ES-I3 (cell line): Measurements from ENCODE around the gene TTC34.

Experiments
- H3K36me3 ChIP-seq: 2 replicates; pipeline ENCODE4 v1.6.1; 2013; ENCODE audit warnings: mild to moderate bottlenecking, low read length, control low read depth, moderate library complexity; ENCODE audit not compliant: insufficient read depth
- H3K4me1 ChIP-seq: 2 replicates; pipeline ENCODE4 v1.6.1; 2013; ENCODE audit warnings: mild to moderate bottlenecking, control low read depth, low read length; ENCODE audit not compliant: insufficient read depth
- H3K9ac ChIP-seq: 2 replicates; pipeline ENCODE4 v1.6.1; 2013; ENCODE audit warnings: low read depth, mild to moderate bottlenecking, low read length, moderate library complexity
- H3K9me3 ChIP-seq: 2 replicates; pipeline ENCODE4 v1.6.1; 2013; ENCODE audit warnings: mild to moderate bottlenecking, low read length, moderate library complexity; ENCODE audit not compliant: control insufficient read depth, insufficient read depth

TTC34 gene

DNA sequence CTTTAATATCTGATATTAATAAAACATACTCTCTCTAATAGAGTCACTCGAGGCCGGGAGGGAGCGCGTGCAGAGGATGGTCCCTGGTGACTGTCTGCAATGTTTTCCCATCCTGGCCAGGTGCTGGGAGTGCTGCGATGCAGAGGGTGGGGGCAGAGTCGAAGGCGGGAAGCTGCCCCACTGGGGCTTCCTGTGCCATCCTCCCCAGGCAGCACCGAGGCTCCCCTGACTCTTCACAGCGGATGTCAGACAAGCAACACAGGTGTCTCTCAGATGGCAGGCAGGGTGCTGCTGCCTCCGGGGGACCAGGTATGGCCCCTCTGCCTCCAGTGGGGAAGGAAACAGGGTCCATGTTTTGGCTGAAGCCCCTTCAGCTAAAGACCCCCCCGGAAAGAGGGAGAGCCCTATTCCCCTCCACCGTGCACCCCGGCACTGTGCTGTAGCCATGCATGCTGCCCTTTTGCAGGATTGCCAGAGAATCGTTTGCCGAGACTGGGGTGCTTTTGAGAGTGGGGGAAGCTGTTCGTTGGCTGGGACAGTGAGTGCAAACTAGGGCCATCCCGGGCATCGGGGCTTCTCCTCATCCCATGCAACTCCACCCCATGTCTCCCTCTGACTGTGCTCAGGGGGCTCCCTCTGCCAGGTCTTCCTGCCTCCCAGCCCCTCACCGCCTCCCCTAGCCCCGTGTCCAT, 32.1 kb upstream of the TTC34 start:
- Histone ChIP-seq H3K9ac (no peak overlapping the region), H3K4me1 (no peaks in the 10 kb centered on the region), H3K36me3 (no peaks in the 10 kb centered on the region), H3K9me3 (no peaks in the 10 kb centered on the region)

DNA sequence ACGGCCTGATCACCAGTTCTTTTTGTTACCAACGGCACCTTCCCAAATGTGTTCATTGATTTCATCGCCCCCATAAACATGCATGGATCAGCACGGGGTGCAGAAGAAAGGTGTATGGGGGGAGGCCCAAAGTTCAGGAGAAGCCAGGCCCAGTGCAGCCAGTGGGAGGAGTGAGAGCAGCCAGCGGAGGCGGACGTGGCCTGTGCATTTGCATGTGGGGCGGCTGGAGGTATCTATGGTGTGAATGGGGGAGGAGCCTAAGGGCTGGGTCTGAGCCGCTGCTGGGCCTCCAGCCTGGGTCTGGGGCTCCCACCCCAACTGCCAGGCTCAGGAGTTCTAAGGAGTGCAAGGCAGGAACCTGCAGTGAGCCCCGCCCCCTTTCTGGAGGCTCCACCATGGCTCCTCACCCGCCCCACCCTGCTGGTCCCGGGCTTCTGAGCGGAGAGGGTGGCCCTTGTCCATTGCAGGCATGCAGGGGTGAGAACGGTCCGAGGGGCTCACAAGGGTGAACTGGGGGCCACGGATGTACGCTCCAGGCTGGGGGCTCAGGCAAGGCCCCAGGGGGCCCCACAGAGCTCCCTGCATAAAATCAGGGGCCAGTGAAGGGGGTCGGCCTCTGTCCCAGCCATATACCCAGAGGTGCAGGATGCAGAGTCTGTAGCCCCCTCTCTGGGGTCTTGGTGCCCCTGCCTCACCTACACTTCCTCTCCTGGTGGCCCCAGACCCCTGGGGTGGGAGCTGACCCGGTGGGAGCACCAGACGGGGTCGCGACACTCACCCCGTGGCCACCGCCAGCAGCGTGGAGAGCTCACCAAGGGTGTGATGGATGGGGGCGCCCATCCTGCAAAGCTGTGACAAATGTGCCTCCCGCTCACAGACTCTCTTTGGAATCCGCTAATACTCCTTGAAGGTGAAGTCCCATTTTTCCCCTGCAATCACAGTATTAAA, 31.3 kb upstream of the TTC34 start:
- no peak overlapping the region for H3K9ac ChIP-seq
- no peaks in the 10 kb centered on the region for H3K36me3 ChIP-seq
- no peaks in the 10 kb centered on the region for H3K4me1 ChIP-seq
- H3K9me3 ChIP-seq, result no peaks in the 10 kb centered on the region

DNA sequence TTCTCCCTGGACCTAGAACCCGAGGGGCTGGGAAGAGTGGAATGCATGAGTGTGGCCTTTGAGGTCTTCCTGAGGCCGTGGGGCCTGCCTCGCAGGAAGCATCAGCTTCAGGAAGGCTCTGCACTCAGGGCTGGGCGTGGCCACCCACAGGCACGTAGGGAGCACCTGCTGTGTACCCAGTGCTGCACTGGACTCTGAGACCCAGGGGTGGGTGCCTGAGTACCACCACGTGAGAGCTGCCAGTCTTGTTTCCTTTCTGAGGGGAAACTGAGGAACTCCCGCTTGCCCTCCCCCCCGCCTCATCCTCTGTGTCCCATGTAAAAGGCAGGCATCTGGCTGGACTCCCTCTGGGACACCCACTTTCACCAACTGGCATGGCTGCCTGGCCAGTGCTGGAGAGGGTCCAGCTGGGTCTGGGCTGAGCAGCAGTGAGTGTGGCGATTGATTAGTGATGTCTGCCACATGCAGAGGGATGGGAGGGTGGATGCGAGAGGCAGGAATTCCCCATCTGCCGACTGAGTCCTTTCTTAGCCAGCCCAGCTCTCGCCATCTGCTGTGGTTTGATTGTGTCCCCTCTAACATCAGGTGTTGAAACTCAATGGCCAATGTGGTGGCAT, 30.2 kb upstream of the TTC34 start:
- H3K9me3 ChIP-seq, result no peaks in the 10 kb centered on the region; the same call in 1 of the 2 replicates
- no peaks in the 10 kb centered on the region for H3K36me3 ChIP-seq
- no peaks in the 10 kb centered on the region for H3K4me1 ChIP-seq
- no peak overlapping the region for H3K9ac ChIP-seq

DNA sequence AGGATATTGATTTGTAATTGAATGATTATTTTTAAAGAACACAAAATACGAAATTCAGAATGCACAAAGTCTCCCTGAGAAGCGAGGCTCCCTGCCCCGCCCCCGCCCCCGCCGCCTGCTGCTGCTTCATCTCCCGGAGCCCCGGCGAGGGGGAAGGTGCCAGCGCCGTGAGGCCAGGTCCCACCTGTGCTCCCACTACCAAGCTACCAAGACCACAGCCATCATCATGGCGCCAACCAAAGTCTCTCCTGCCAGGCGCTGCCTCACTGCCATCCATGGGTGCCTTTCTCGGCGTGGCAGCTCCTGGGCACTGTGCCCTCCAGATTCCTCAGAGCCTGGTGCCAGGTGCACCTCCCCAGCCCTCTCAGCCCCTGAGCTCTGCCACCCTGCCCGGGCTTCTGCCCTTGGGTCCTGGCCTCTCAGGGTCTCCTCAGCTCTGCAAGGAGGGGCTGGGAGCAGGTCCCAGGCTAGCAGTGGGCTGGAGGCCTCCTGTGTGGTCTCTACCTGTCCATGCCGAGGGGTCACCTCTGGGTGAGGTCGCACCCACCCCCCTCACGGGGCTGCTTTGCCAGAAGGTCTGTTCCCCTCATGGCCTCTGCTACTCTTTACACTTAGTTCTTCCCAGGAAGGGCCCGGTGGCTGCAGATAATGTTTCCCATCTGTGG, 29.4 kb upstream of the TTC34 start:
- Histone ChIP-seq H3K36me3 (no peaks in the 10 kb centered on the region), H3K4me1 (no peaks in the 10 kb centered on the region), H3K9ac (no peak overlapping the region), H3K9me3 (no peaks in the 10 kb centered on the region; the same call in 1 of the 2 replicates)

DNA sequence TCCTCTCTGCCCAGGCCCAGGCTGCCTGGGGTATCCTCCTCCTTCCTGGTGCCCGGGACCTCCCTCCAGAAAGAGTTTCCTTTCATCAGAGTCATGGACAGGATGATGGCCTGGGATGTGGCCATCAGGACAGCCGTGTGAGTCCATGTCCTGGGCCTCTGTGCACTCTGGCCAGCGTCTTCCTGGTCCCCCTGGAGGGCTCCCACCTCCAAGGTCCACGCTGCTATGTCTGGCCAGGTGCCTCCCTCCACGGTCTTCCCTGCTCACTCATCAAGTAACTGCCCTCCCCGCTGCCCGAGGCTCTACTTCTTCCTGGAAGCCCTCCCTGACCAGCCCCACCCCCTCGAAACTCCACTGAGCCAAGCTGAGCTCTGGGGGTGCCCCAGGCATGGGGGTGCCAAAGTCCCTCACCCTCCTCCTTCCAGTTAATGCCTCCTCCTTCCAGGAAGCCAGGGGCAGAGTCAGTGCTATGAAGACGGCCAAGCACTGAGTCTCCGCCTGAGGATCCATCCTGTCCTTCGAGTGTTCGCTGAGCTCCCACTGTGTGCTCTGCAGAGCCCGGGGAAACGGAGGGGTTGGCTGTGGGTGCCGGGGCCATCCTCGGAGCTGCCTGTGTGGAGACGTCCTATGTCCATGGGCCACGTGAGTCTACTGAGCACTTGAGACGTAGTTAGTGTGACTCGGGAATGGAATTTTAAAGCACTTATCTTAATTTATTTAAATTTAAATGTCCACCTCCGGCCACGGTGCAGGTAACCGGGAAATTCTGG, 28.5 kb upstream of the TTC34 start:
- H3K4me1 ChIP-seq, result no peaks in the 10 kb centered on the region
- no peak overlapping the region for H3K9ac ChIP-seq
- H3K9me3 ChIP-seq, result no peaks in the 10 kb centered on the region; the same call in 1 of the 2 replicates
- H3K36me3 ChIP-seq, result no peaks in the 10 kb centered on the region

DNA sequence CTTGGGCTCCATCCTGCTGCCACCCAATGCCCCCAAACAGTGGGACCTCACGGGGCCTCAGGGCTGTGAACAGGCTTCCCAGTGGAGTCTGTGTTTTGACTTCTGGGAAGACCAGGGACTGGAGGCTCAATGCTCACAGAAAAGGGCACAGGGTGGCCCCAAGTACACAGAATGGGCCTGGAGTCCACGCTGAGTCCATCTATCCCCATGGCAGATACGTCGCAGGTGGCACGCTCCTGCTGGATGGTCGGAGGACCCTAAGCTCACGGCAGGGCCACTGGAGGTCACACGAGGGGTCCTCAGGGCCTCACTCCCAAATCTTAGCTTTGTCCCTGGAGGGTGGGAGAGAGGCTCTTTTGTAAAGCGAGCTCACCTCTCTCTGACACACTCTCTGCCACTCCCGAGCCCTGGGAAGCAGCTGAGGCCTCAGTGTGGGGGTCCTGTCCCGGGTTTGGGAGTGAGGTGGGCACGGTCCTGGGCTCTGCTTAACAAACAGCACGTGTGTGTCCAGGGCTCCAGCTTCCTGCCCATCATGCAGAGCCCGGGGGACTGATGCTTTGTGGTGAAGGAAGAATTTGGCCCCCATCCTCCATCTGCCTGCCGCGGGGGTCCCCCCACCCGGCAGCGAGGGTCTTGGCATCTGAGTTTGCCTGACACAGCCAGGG, 27.2 kb upstream of the TTC34 start:
- Histone ChIP-seq H3K4me1 (no peaks in the 10 kb centered on the region), H3K9me3 (no peaks in the 10 kb centered on the region; the same call in 1 of the 2 replicates), H3K36me3 (no peaks in the 10 kb centered on the region), H3K9ac (no peak overlapping the region)

DNA sequence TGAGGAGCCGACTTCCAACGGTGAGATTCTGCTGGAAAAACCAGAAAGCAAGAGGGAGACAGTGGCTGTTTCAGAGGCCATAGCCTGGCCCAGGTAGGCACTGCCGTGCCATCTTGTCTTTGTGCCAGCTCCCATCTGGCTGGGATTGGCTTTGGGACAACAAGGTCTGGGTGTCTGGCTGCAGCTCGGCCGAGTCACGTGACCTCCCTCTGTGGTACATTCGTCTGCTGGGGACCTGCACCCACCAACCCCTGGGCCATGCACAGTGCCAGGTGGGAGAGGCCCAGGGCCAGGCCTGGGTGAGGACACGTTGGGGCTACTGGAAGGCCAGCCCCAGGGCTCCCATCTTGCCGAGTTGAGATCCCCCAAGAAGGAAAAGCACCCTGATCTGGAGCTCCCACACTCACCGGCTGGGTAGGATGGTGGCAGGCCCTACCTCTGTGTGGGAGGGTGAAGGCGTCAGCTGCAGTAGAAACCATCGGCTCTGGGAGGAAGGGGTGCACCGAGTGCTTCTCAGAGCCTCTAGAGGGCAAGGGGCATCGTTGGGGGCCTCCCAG, 25.3 kb upstream of the TTC34 start:
- H3K36me3 ChIP-seq, result no peaks in the 10 kb centered on the region
- H3K9me3 ChIP-seq, result no peaks in the 10 kb centered on the region; the same call in 1 of the 2 replicates
- no peak overlapping the region for H3K9ac ChIP-seq

DNA sequence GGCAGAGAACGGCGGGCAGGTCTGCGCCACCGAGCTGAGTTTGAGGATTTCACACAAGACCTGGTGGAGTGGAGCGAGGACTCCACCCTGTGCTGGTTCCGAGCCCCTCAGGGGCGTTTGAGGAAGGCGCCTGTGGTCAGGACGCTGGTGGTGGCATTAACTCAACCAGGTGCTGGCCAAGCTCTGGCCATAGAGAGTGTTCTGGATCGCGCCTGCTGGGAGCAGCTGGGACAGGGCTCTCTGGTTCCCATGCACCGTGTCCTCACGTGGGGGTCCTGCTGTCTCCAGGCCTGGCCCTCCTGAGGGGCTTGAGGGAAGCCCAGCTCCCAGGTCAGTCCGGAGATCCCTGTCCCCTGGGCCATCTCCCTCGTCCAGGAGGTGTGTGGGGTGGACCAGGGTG, 24.8 kb upstream of the TTC34 start:
- no peaks in the 10 kb centered on the region; the same call in 1 of the 2 replicates for H3K9me3 ChIP-seq
- no peaks in the 10 kb centered on the region for H3K36me3 ChIP-seq
- H3K9ac ChIP-seq, result no peak overlapping the region
- no peaks in the 10 kb centered on the region for H3K4me1 ChIP-seq

More for the DNA sequence above, 25.3 kb upstream of the TTC34 start:
- H3K4me1 ChIP-seq, result no peaks in the 10 kb centered on the region

DNA sequence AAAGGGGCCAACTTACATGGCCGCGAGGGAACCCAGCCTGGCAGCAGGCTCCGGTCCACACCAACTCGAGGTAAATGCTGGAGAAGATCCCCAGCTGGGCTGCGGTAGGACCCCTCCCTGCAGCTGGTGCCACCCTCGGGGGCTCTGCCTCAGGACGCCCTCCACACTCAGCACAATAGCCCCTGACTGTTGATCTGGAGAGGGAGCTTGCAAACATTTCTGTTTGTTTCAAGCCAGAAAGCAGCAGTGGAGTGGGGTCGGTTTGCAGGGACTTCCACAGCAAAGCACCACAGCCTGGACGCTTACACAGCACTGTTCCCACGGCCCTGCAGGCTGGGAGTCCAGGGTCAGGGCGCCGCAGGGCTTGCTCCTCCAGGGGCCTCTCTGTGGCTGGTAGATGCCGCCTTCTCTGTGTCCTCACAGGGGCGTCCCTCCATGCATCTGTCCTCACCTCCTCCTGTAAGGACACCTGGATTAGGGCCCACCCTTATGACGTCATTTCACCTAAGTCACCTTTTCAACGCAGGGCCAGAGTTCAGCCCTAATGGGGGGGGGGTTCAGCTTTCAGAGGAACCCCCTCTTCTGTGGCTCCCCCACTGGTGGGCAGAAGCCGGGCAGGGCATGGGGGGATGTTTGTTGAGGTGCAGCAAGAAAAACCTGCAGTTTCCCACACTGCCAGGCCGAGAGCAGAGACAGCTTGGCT, 24.1 kb upstream of the TTC34 start:
- no peak overlapping the region for H3K9ac ChIP-seq
- no peaks in the 10 kb centered on the region; the same call in 1 of the 2 replicates for H3K9me3 ChIP-seq
- H3K4me1 ChIP-seq, result no peaks in the 10 kb centered on the region
- no peaks in the 10 kb centered on the region for H3K36me3 ChIP-seq

DNA sequence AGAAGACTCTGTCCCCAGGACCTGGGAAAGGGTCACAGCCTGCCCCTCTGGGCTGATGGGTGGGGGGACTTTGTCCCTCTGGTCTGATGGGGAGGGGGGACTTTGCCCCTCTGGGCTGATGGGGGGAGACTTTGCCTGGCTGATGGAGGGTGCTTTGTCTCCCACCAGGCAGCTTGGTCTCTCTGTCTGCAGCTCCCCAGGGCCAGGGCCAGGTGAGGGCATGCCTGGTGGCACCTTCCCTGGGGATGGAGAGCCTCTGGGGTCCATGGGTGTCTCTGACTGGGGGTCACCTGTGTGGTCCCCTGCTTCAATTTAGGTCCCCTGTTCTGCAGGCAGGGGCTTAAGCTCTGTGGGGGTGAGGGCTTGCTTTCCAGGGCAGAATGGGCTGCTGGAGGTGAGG, 23.5 kb upstream of the TTC34 start:
- no peaks in the 10 kb centered on the region for H3K36me3 ChIP-seq
- no peaks in the 10 kb centered on the region; the same call in 1 of the 2 replicates for H3K9me3 ChIP-seq
- no peak overlapping the region for H3K9ac ChIP-seq
- no peaks in the 10 kb centered on the region for H3K4me1 ChIP-seq

DNA sequence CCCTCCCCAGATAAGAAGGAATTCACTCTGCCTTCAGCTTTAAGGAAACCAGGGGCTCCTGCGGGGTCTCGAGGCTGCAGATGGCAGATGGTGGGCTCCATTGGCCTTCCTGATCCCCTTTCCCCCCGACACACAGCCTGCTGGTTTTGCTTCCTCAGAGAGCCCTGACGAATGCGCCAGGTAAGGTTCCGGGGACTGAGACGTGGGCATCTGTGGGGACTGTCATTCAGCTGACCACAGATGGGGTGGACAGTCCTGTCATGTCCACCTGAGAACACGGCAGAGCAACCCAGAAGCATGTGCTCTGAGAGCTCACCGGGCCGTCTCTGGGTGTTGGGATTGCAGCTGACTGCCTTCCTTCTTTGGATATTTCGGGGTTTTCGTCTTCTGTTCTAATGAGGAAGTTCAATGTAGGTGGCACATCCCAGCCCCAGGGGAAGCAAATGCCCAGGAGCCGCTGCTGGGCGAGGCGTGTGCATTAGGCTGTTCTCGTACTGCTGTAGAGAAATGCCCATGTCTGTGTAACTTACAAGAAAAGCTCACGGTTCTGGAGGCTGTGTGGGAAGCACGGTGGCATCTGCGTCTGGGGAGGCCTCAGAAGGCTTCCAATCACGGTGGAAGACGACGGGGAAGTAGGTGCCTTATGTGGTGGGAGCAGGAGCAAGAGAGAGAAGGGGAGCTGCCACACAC, 22.6 kb upstream of the TTC34 start:
- Histone ChIP-seq H3K9me3 (no peaks in the 10 kb centered on the region; the same call in 1 of the 2 replicates), H3K9ac (no peak overlapping the region), H3K36me3 (no peaks in the 10 kb centered on the region), H3K4me1 (no peaks in the 10 kb centered on the region)

DNA sequence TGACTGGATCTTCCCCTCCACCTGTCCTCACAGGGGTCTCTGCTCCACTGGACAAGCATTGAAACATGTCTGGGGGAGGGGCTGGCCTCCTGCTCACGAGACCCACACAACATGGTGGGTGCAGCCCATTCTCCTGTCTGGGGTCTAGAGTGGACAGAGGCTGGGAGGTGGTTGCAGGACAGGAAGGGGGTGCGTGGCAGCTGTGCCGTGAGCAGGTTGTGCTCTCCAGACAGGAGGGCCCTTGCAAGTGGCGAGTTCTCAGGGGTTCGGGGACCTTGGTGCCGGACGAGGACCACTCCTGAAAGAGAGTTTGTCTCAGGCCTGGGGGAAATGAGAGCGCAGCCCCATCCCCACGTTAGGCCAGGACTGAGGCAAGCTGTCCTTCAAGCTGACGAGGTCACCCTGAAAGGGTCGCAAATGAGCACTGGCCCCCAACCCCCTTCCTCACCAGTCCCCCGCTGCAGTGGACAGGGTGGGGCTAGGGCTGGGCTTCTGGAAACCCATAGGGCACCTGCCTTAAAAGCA, 21.2 kb upstream of the TTC34 start:
- Histone ChIP-seq H3K9me3 (no peaks in the 10 kb centered on the region; the same call in 1 of the 2 replicates), H3K9ac (no peak overlapping the region), H3K36me3 (no peaks in the 10 kb centered on the region), H3K4me1 (no peaks in the 10 kb centered on the region)
